Natural killer cell (primary cell): ENCODE measurements around the gene ZBTB46. TPM values are rescaled to one million over a fixed set of nuclear protein-coding genes. Genes with fewer than 3 reads are reported as not detected.

Experiments used
- ATAC-seq, 3 donors: fragments of 150-1000 bp in 2 of 3; fragments of 200-7000 bp in 1 of 3; cut with Tn5 transposase; 1 replicate in 1 of 3; 2 replicates in 2 of 3; pipeline ENCODE4 v1.10.0; 2021; ENCODE audit warnings: mild to moderate bottlenecking in 2 of 3, moderate library complexity in 2 of 3
- DNase-seq, 2 donors: peaks; one replicate each; pipeline versions ENCODE4 v3.0.0 to v3.0.0-alpha.2; 2013 to 2021; ENCODE audit warnings: mixed read lengths in 1 of 2
- H3K27ac ChIP-seq: one replicate; pipeline ENCODE4 v1.5.1; 2013; ENCODE audit warnings: mild to moderate bottlenecking, low read length
- H3K27me3 ChIP-seq: one replicate; pipeline ENCODE4 v1.6.1; 2013; ENCODE audit warnings: low read length; ENCODE audit not compliant: control insufficient read depth, insufficient read depth
- H3K36me3 ChIP-seq: one replicate; pipeline ENCODE4 v1.6.1; 2013; ENCODE audit warnings: low read length; ENCODE audit not compliant: control insufficient read depth, insufficient read depth
- H3K4me1 ChIP-seq: one replicate; pipeline ENCODE4 v1.6.1; 2013; ENCODE audit warnings: low read length; ENCODE audit not compliant: control insufficient read depth, insufficient read depth
- H3K4me3 ChIP-seq: one replicate; pipeline ENCODE4 v1.5.1; 2013; ENCODE audit warnings: low read length
- H3K9me3 ChIP-seq: one replicate; pipeline ENCODE4 v1.6.1; 2013; ENCODE audit warnings: low read length; ENCODE audit not compliant: control insufficient read depth, insufficient read depth
- H3K27ac Mint-ChIP-seq, 2 donors: one replicate each; pipeline ENCODE4 v1.8.0; 2022; ENCODE audit warnings: mild to moderate bottlenecking in 2 of 2, mixed read lengths in 2 of 2, moderate library complexity in 1 of 2
- H3K27me3 Mint-ChIP-seq, 2 donors: one replicate each; pipeline ENCODE4 v1.8.0; 2022; ENCODE audit warnings: low read depth in 2 of 2, mixed read lengths in 2 of 2
- H3K36me3 Mint-ChIP-seq: one replicate; pipeline ENCODE4 v1.8.0; 2022; ENCODE audit warnings: mixed read lengths
- H3K4me1 Mint-ChIP-seq, 2 donors: one replicate each; pipeline ENCODE4 v1.8.0; 2022; ENCODE audit warnings: mixed read lengths in 2 of 2
- H3K4me3 Mint-ChIP-seq: one replicate; pipeline ENCODE4 v1.8.0; 2022; ENCODE audit warnings: mild to moderate bottlenecking, moderate library complexity, mixed read lengths
- H3K9me3 Mint-ChIP-seq, 2 donors: one replicate each; pipeline ENCODE4 v1.8.0; 2022; ENCODE audit warnings: mixed read lengths in 2 of 2
- WGBS: methylation state at CpG from one replicate; pipeline ENCODE4 v1.1.7; 2013; ENCODE audit warnings: missing lambda C conversion rate; ENCODE audit not compliant: insufficient coverage; 5-methylcytosine and 5-hydroxymethylcytosine counted together
- intact Hi-C: fragments of 100-400 bp; cut with micrococcal nuclease; formaldehyde crosslinking; loops from one replicate; pipeline ENCODE4 v1.14.2; 2022
- total RNA-seq, 4 donors: library from RNA; stranded (reverse); fragments of 120-200 nt in 1 of 4; gene quantifications; one replicate each; pipeline versions ENCODE4 v1.2.3 to v1.2.4, GENCODE V29; 2013 to 2022
- TF ChIP-seq, protein P1 (sequence below): fragments of 200-600 bp; IDR thresholded peaks from one replicate; pipeline ENCODE4 v1.8.0; 2022; ENCODE audit warnings: antibody characterized with exemption

Gene ZBTB46
- total RNA-seq, 3 donors from 2014 or later (not counting 1 experiment from before 2014, with no cell fraction given): 1.1 TPM

DNA sequence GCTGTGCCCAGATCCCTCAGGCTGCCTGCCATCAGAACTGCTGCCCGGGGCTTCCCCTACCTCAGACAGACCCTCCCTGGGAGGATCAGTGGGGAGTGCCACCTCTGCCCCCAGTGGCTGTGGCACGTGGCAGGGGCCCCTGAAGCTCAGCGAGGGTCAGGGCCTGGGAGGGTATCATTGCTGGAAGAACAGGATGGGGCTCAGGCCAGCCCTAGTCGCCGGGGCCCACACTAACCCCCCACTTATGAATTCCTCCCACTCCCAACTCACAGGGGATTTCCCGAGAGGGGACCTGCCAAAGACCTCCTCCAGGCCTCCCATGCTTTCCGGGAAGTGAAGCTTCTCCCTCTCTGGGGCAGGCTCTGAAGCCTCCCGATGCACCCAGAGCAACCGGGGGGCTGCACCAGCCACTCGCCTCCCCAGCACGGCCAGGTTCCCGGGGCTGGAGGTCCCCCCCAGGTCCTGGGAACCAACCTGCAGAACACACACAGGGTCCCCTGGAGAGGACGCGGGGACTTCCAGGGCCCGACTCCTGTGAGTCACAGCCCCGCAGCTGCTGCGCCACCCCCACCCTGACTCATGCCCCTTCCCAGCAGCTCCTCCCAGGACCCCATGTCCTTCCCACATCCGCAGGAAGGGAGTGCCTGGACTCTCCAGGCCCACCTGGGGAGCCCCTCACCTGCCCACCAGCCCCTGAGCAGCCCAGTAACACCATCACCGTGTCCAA, 132.2 kb downstream of the ZBTB46 start:
- H3K4me1 Mint-ChIP-seq: peaks cover 0 to 29% of the 10 kb centered on the region in 2 donors
- H3K27me3 ChIP-seq: no peaks in the 10 kb centered on the region
- peaks cover 44% of the 10 kb centered on the region for H3K4me1 ChIP-seq
- H3K4me3 Mint-ChIP-seq: no peak overlapping the region
- H3K9me3 ChIP-seq: no peaks in the 10 kb centered on the region
- 77% methylated on average over 19 of the region's 19 CpGs for WGBS
- H3K36me3 ChIP-seq: peaks cover 8% of the 10 kb centered on the region
- no peaks in the 10 kb centered on the region for H3K36me3 Mint-ChIP-seq
- H3K4me3 ChIP-seq: no peak overlapping the region
- ATAC-seq (no peak), DNase-seq (no peak)
- no peaks in the 10 kb centered on the region for H3K9me3 Mint-ChIP-seq
- no peak overlapping the region for H3K27ac Mint-ChIP-seq
- no peak overlapping the region for H3K27ac ChIP-seq
- H3K27me3 Mint-ChIP-seq: no peaks in the 10 kb centered on the region
- intact Hi-C loops: no loop called here
- TF ChIP-seq, protein P1, sequence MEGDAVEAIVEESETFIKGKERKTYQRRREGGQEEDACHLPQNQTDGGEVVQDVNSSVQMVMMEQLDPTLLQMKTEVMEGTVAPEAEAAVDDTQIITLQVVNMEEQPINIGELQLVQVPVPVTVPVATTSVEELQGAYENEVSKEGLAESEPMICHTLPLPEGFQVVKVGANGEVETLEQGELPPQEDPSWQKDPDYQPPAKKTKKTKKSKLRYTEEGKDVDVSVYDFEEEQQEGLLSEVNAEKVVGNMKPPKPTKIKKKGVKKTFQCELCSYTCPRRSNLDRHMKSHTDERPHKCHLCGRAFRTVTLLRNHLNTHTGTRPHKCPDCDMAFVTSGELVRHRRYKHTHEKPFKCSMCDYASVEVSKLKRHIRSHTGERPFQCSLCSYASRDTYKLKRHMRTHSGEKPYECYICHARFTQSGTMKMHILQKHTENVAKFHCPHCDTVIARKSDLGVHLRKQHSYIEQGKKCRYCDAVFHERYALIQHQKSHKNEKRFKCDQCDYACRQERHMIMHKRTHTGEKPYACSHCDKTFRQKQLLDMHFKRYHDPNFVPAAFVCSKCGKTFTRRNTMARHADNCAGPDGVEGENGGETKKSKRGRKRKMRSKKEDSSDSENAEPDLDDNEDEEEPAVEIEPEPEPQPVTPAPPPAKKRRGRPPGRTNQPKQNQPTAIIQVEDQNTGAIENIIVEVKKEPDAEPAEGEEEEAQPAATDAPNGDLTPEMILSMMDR: no peak

DNA sequence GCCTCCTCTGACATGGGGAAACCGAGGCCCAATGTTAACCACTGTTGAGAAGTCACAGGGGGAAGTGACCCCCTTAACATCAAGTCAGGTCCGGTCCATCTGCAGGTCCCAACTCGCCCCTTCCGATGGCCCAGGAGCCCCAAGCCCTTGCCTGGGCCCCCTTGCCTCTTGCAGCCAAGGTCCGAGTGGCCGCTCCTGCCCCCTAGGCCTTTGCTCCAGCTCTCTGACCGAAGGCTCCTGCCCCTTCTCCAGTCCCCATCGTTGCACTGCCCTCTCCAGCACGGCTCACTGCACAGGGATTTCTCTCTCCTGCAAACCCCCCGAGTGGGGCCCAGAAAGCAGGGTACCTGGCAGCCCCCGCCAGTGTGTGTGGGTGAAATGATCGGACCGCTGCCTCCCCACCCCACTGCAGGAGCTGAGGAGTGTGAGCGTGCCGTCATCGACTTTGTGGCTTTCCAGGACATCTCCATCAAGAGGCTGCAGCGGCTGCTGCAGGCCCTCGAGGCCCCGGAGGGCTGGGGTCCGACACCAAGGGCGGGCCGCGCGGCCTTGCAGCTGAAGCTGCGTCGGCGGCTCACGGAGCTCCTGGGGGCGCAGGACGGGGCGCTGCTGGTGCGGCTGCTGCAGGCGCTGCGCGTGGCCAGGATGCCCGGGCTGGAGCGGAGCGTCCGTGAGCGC, 133.1 kb downstream of the ZBTB46 start:
- no peak for ATAC-seq
- Mint-ChIP-seq H3K9me3 (no peaks in the 10 kb centered on the region), H3K4me1 (peaks cover 0 to 33% of the 10 kb centered on the region in 2 donors), H3K36me3 (no peaks in the 10 kb centered on the region), H3K27ac (no peak overlapping the region), H3K27me3 (no peaks in the 10 kb centered on the region), H3K4me3 (peak overlapping the region; percentile 6)
- peaks cover 5% of the 10 kb centered on the region for H3K36me3 ChIP-seq
- no peak for DNase-seq
- no peak overlapping the region for H3K4me3 ChIP-seq
- WGBS: 95% methylated on average over 37 of the region's 40 CpGs
- no peaks in the 10 kb centered on the region for H3K27me3 ChIP-seq
- no peak overlapping the region for H3K27ac ChIP-seq
- TF ChIP-seq, protein P1: no peak
- intact Hi-C loops: no loop called here
- H3K9me3 ChIP-seq: no peaks in the 10 kb centered on the region
- H3K4me1 ChIP-seq: peaks cover 47% of the 10 kb centered on the region

DNA sequence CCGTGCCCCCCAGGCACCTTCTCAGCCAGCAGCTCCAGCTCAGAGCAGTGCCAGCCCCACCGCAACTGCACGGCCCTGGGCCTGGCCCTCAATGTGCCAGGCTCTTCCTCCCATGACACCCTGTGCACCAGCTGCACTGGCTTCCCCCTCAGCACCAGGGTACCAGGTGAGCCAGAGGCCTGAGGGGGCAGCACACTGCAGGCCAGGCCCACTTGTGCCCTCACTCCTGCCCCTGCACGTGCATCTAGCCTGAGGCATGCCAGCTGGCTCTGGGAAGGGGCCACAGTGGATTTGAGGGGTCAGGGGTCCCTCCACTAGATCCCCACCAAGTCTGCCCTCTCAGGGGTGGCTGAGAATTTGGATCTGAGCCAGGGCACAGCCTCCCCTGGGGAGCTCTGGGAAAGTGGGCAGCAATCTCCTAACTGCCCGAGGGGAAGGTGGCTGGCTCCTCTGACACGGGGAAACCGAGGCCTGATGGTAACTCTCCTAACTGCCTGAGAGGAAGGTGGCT, 133.7 kb downstream of the ZBTB46 start:
- Mint-ChIP-seq H3K36me3 (no peaks in the 10 kb centered on the region), H3K27ac (no peak overlapping the region), H3K9me3 (no peaks in the 10 kb centered on the region), H3K27me3 (no peaks in the 10 kb centered on the region), H3K4me3 (peak overlapping the region; percentile 35), H3K4me1 (peaks cover 0 to 33% of the 10 kb centered on the region in 2 donors)
- peaks cover 5% of the 10 kb centered on the region for H3K36me3 ChIP-seq
- no peaks in the 10 kb centered on the region for H3K27me3 ChIP-seq
- intact Hi-C loops: no loop called here
- TF ChIP-seq, protein P1: no peak
- DNase-seq (no peak), ATAC-seq (peak in 1 of 3 donors; percentile 11)
- no peak overlapping the region for H3K4me3 ChIP-seq
- no peaks in the 10 kb centered on the region for H3K9me3 ChIP-seq
- H3K27ac ChIP-seq: no peak overlapping the region
- WGBS: 58% methylated on average over 7 of the region's 7 CpGs
- peaks cover 47% of the 10 kb centered on the region for H3K4me1 ChIP-seq
